Common myeloid progenitor, CD34-positive (primary cell): ENCODE results near the gene SLC17A5.

Source experiments
- CTCF ChIA-PET: fragments of 350-600 bp; sonication (Branson Sonifier 250); formaldehyde crosslinking; loops from one replicate; lab custom pipeline; 2021; ENCODE audit warnings: antibody characterized with exemption; lab: Charles Lee
- POLR2A ChIA-PET: fragments of 350-600 bp; sonication (Branson Sonifier 250); formaldehyde crosslinking; loops from one replicate; lab custom pipeline; 2021; ENCODE audit warnings: antibody characterized with exemption; lab: Charles Lee
- DNase-seq, 3 donors: peaks; one replicate each; pipeline versions ENCODE4 v3.0.0 to v3.0.0-alpha.2; 2013
- H3K27ac ChIP-seq, 2 experiments: 1 replicate in 1 of 2; 2 replicates in 1 of 2; pipeline ENCODE4 v1.7.0; 2013; ENCODE audit warnings: inconsistent platforms in 2 of 2, low read length in 2 of 2, mild to moderate bottlenecking in 2 of 2, low read depth in 1 of 2, moderate library complexity in 1 of 2; ENCODE audit not compliant: severe bottlenecking in 2 of 2, insufficient read depth in 1 of 2, poor library complexity in 1 of 2
- H3K27me3 ChIP-seq, 5 experiments: replicated peaks in 2 of 5; 1 replicate in 3 of 5; 2 replicates in 2 of 5; pipeline versions ENCODE4 v1.6.1 to v1.7.0; 2013; ENCODE audit warnings: low read length in 4 of 5, mild to moderate bottlenecking in 2 of 5, moderate library complexity in 2 of 5, inconsistent platforms in 1 of 5; ENCODE audit not compliant: insufficient read depth in 5 of 5, control insufficient read depth in 4 of 5
- H3K36me3 ChIP-seq, 4 experiments: 1 replicate in 2 of 4; 2 replicates in 2 of 4; pipeline versions ENCODE4 v1.6.1 to v1.7.0; 2013; ENCODE audit warnings: low read length in 3 of 4, control low read depth in 1 of 4, mild to moderate bottlenecking in 1 of 4; ENCODE audit not compliant: control insufficient read depth in 4 of 4, insufficient read depth in 4 of 4
- H3K4me1 ChIP-seq, 4 experiments: 1 replicate in 3 of 4; 2 replicates in 1 of 4; pipeline versions ENCODE4 v1.6.1 to v1.7.1; 2013; ENCODE audit warnings: low read length in 3 of 4, mild to moderate bottlenecking in 3 of 4, control low read depth in 1 of 4, inconsistent platforms in 1 of 4, moderate library complexity in 1 of 4; ENCODE audit not compliant: control insufficient read depth in 4 of 4, insufficient read depth in 4 of 4; ENCODE audit errors: control extremely low read depth in 1 of 4
- H3K4me3 ChIP-seq, 7 experiments: 1 replicate in 4 of 7; 2 replicates in 3 of 7; pipeline versions ENCODE4 v1.5.1 to v1.7.0; 2013; ENCODE audit warnings: mild to moderate bottlenecking in 7 of 7, low read length in 6 of 7, moderate library complexity in 6 of 7, inconsistent platforms in 2 of 7, low read depth in 2 of 7, control low read depth in 1 of 7; ENCODE audit not compliant: insufficient read depth in 4 of 7, control insufficient read depth in 1 of 7; ENCODE audit errors: extremely low read depth in 1 of 7
- H3K9me3 ChIP-seq, 5 experiments: 1 replicate in 4 of 5; 2 replicates in 1 of 5; pipeline versions ENCODE4 v1.6.1 to v1.7.1; 2013; ENCODE audit warnings: low read length in 4 of 5, mild to moderate bottlenecking in 2 of 5, inconsistent platforms in 1 of 5, low read depth in 1 of 5, moderate library complexity in 1 of 5; ENCODE audit not compliant: control insufficient read depth in 4 of 5, insufficient read depth in 2 of 5; ENCODE audit errors: control extremely low read depth in 1 of 5
- WGBS: methylation state at CpG from one replicate; pipeline ENCODE4 v1.1.5; 2013; ENCODE audit not compliant: insufficient coverage; 5-methylcytosine and 5-hydroxymethylcytosine counted together

Gene SLC17A5

DNA sequence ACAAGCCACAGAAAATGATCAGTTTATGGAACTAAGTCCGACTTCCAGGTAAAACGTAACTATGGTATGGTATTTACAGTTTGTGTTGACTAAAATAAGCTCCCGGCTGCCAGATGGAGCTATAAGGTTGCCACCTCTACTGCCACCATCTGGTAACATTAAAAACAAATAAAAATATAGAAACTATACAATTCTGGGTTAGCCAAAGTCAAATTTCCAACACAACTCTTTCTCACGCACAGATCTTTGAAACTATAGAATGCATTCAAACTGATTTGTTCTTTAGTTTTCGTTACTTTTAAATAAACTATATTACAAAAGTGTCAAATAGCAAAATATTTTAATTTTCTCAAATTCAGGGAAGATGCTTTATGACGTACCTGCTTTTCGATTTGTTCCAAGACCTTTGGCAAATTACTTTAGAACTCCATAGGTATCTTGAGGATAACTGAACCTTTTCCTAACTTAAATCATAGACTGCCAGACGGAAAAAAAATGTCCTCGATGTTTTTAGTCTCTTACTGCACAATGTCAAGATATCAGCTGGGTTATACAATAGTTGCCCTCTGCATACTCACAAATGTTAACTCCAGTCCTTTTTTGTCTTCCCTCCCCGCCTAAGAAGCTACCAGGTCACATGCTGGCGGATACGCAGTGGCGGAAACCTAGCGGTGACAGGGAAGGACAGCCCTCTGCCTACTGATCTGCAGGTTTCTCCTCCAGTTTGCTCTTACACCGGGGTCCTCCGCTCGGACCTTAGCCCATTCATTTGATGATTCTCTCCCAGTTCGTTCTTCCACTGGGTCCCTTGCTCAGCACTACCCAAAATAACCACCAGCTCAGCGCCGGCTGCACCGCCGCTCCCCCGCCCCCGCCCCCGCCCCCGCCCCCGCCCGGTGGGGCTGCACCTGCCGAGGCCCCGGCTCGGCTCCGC, 888 bp downstream of the SLC17A5 start:
- H3K4me3 ChIP-seq = peak overlapping the region; percentile 86 to 97 (median 94)
- H3K27me3 ChIP-seq = no peaks in the 10 kb centered on the region
- WGBS = under 1% methylated on average over 18 of the region's 32 CpGs
- peak; percentile 73 to 88 (median 83) for DNase-seq
- peaks cover 4 to 26% (median 15%) of the 10 kb centered on the region in 4 experiments for H3K4me1 ChIP-seq
- ChIA-PET CTCF (interaction anchor here (0.6 to 3.9 kb wide), 20 partner anchors 9 to 140 kb away, joined by 3 to 37 read pairs (median 5); no protein-coding TSS in a partner anchor), POLR2A (interaction anchor here (0.7 to 1.5 kb wide), 5 partner anchors 11 to 136 kb away, joined by 3 read pairs; no protein-coding TSS in a partner anchor)
- no peaks in the 10 kb centered on the region for H3K9me3 ChIP-seq
- peak overlapping the region in 1 of 2 experiments; percentile 90 for H3K27ac ChIP-seq
- peaks cover 5 to 11% (median 8%) of the 10 kb centered on the region in 4 experiments for H3K36me3 ChIP-seq

GRCh38 chr6:73649783-73650182, 4.0 kb downstream of the SLC17A5 start:
- peaks cover 5 to 11% (median 8%) of the 10 kb centered on the region in 4 experiments for H3K36me3 ChIP-seq
- no peaks in the 10 kb centered on the region for H3K9me3 ChIP-seq
- 0% methylated on average over 1 of the region's 4 CpGs for WGBS
- no peak overlapping the region for H3K4me3 ChIP-seq
- POLR2A ChIA-PET = no interaction called here
- peaks cover 3 to 21% (median 11%) of the 10 kb centered on the region in 4 experiments for H3K4me1 ChIP-seq
- H3K27ac ChIP-seq = no peak overlapping the region
- no peak for DNase-seq
- H3K27me3 ChIP-seq = no peaks in the 10 kb centered on the region
- CTCF ChIA-PET = no interaction called here

- no peak overlapping the region for H3K27ac ChIP-seq
- CTCF ChIA-PET = interaction anchor here (1.2 to 1.5 kb wide), 2 partner anchors 74 to 85 kb away, joined by 4 to 5 read pairs; no protein-coding TSS in a partner anchor
- H3K4me3 ChIP-seq = no peak overlapping the region
- no peak for DNase-seq
- no peaks in the 10 kb centered on the region for H3K27me3 ChIP-seq
- H3K4me1 ChIP-seq = peaks cover 0 to 16% (median 6%) of the 10 kb centered on the region in 4 experiments
- POLR2A ChIA-PET = no interaction called here
- H3K9me3 ChIP-seq = no peaks in the 10 kb centered on the region
- H3K36me3 ChIP-seq = peaks cover 5 to 11% (median 8%) of the 10 kb centered on the region in 4 experiments
Observed at GRCh38 chr6:73648166-73648565, 5.6 kb downstream of the SLC17A5 start.

DNA sequence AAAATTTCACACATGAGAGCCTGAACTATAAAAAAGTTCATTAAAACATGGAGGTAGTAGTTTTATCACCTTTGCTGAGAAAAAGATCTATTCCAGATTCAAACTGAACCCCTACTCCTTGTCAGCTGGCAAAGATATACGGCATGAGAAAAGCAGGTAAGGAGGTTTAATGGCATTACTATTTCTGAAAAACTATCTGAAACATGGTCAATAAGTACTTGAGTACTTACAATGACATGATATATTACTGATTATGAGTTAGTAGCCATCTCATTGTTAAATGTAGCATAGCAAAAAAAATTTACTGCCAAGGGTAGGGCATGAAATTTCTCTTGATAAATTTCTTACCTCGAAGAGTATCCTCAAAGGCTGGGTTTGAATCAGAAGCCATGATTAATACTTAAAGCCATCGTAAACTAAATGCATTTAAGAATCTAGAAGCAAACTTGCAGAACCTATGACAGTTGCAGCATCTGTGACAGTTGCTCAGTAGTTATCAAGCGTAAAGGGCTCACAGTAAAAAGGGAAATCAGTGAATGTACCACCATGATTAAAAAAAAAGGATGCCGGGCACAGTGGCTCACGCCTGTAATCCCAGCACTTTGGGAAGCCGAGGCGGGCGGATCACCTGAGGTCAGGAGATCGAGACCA, 8.7 kb downstream of the SLC17A5 start:
- CTCF ChIA-PET = interaction anchor here (0.6 to 2.3 kb wide), 5 partner anchors 8 to 188 kb away, joined by 3 to 10 read pairs (median 4); no protein-coding TSS in a partner anchor
- H3K4me3 ChIP-seq = peak overlapping the region in 3 of 7 experiments; percentile 53 to 70 (median 68)

GRCh38 chr6:73644030-73644429, 9.8 kb downstream of the SLC17A5 start:
- no CpG with 5 or more reads among the region's 2 CpGs for WGBS
- H3K4me1 ChIP-seq = peaks cover 0 to 4% (median 0%) of the 10 kb centered on the region in 4 experiments
- DNase-seq = no peak
- ChIA-PET CTCF (interaction anchor here (0.7 to 2.3 kb wide), 5 partner anchors 9 to 131 kb away, joined by 3 to 10 read pairs (median 4); no protein-coding TSS in a partner anchor), POLR2A (interaction anchor here (0.6 kb wide), 1 partner anchor 36 kb away, joined by 3 read pairs; no protein-coding TSS in a partner anchor)
- no peaks in the 10 kb centered on the region for H3K27me3 ChIP-seq
- H3K4me3 ChIP-seq = no peak overlapping the region
- H3K9me3 ChIP-seq = no peaks in the 10 kb centered on the region
- H3K36me3 ChIP-seq = peaks cover 2 to 16% (median 10%) of the 10 kb centered on the region in 4 experiments
- no peak overlapping the region for H3K27ac ChIP-seq

More for the DNA sequence above, 8.7 kb downstream of the SLC17A5 start:
- H3K27me3 ChIP-seq = no peaks in the 10 kb centered on the region
- peak in 2 of 3 donors; percentile 11 to 24 for DNase-seq
- H3K9me3 ChIP-seq = no peaks in the 10 kb centered on the region
- POLR2A ChIA-PET = no interaction called here
- H3K36me3 ChIP-seq = peaks cover 5 to 22% (median 13%) of the 10 kb centered on the region in 4 experiments
- H3K27ac ChIP-seq = no peak overlapping the region
- peaks cover 0 to 4% (median 0%) of the 10 kb centered on the region in 4 experiments for H3K4me1 ChIP-seq
- 26% methylated on average over 5 of the region's 10 CpGs for WGBS

DNA sequence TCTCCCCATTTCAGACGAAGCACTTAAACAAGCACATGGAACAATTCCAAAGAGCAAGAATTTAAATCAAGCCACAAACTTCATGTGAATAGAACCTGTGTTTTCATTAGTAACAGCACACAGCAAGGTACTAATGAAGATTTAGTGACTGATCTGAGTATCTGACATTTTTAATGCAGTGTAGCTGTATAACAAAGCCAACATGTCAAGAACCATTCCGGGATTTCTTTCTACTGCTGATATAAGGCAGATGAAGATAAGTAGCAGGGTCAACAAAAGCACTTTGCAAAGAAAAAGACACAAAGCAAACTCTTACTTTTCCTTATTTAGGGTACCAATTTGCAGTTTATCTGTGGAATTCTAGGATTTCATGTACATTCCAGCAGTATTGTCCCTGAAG, 11.3 kb downstream of the SLC17A5 start:
- DNase-seq = no peak
- Histone ChIP-seq H3K4me1 (peaks cover 0 to 4% (median 0%) of the 10 kb centered on the region in 4 experiments), H3K27me3 (no peaks in the 10 kb centered on the region), H3K9me3 (no peaks in the 10 kb centered on the region), H3K27ac (no peak overlapping the region), H3K36me3 (peaks cover 0 to 21% (median 10%) of the 10 kb centered on the region in 4 experiments), H3K4me3 (no peak overlapping the region)
- no CpG with 5 or more reads among the region's 2 CpGs for WGBS
- ChIA-PET POLR2A (interaction anchor here (1.7 kb wide), 1 partner anchor 10 kb away, joined by 3 read pairs; no protein-coding TSS in a partner anchor), CTCF (interaction anchor here (1.1 to 1.2 kb wide), 2 partner anchors 13 to 17 kb away, joined by 3 to 4 read pairs; no protein-coding TSS in a partner anchor)
